IMR-90 (cell line): ENCODE results near the gene AGO3. TPM values are rescaled to one million over a fixed set of nuclear protein-coding genes. Genes with fewer than 3 reads are reported as not detected.
A peak's percentile ranks its signal among the peaks of the same experiment; 100 is the strongest.

Experiments
- ATAC-seq: fragments of 200-7000 bp; cut with Tn5 transposase; 2 replicates; pipeline ENCODE4 v1.9.1; 2020; ENCODE audit warnings: low read depth, mild to moderate bottlenecking, moderate library complexity
- BruUV-seq: library from RNA; stranded (reverse); fragments of 400-500 nt; replicated peaks from 2 replicates; lab custom pipeline; 2021; lab: Mats Ljungman, UMichigan
- CTCF ChIA-PET: fragments of 300-600 bp; formaldehyde crosslinking; extraction: SDS; loops from one replicate; lab custom pipeline; 2021; ENCODE audit warnings: antibody characterized with exemption; lab: Yijun Ruan, JAX
- POLR2A ChIA-PET: fragments of 300-600 bp; sonication (Branson Sonifier 250); formaldehyde crosslinking; loops from one replicate; lab custom pipeline; 2022; ENCODE audit warnings: antibody characterized with exemption; ENCODE audit not compliant: unreplicated experiment; lab: Charles Lee
- DNase-seq: peaks from one replicate; pipeline ENCODE4 v3.0.0; 2013
- H2AFZ ChIP-seq: replicated peaks from 2 replicates; pipeline ENCODE3; 2013; ENCODE audit warnings: low read length, mild to moderate bottlenecking; ENCODE audit not compliant: poor library complexity
- H2AK5ac ChIP-seq: 2 replicates; pipeline ENCODE4 v1.6.1; 2013; ENCODE audit warnings: low read depth, low read length, inconsistent platforms
- H2AK9ac ChIP-seq: replicated peaks from 2 replicates; pipeline ENCODE3; 2013; ENCODE audit warnings: mild to moderate bottlenecking, low read depth, low read length, moderate library complexity; ENCODE audit not compliant: poor library complexity
- H2BK120ac ChIP-seq: 2 replicates; pipeline ENCODE4 v1.6.1; 2013; ENCODE audit warnings: low read depth, low read length, inconsistent platforms
- H2BK15ac ChIP-seq: 3 replicates; pipeline ENCODE4 v1.6.1; 2013; ENCODE audit warnings: low read depth, low read length, inconsistent platforms
- H2BK20ac ChIP-seq: 2 replicates; pipeline ENCODE4 v1.6.1; 2013; ENCODE audit warnings: low read depth, mild to moderate bottlenecking, inconsistent platforms, low read length, moderate library complexity
- H2BK5ac ChIP-seq: 2 replicates; pipeline ENCODE4 v1.6.1; 2013; ENCODE audit warnings: mild to moderate bottlenecking, low read depth, low read length, inconsistent platforms; ENCODE audit not compliant: poor library complexity, severe bottlenecking
- H3K14ac ChIP-seq: replicated peaks from 2 replicates; pipeline ENCODE4 v1.6.1; 2013; ENCODE audit warnings: low read depth, low read length, inconsistent platforms
- H3K18ac ChIP-seq: 2 replicates; pipeline ENCODE4 v1.6.1; 2013; ENCODE audit warnings: low read depth, low read length, control low read depth
- H3K23ac ChIP-seq: 2 replicates; pipeline ENCODE4 v1.6.1; 2013; ENCODE audit warnings: low read depth, low read length, inconsistent platforms
- H3K27ac ChIP-seq: 2 replicates; pipeline ENCODE4 v1.5.1; 2013; ENCODE audit warnings: mild to moderate bottlenecking, control low read depth, low read length; ENCODE audit not compliant: insufficient read depth
- H3K27me3 ChIP-seq: 2 replicates; pipeline ENCODE4 v1.6.1; 2013; ENCODE audit warnings: low read length; ENCODE audit not compliant: control insufficient read depth, insufficient read depth
- H3K36me3 ChIP-seq: 2 replicates; pipeline ENCODE4 v1.6.1; 2013; ENCODE audit warnings: low read length, mixed read lengths; ENCODE audit not compliant: control insufficient read depth, insufficient read depth
- H3K4ac ChIP-seq: 2 replicates; pipeline ENCODE4 v1.6.1; 2013; ENCODE audit warnings: low read depth, low read length, inconsistent platforms
- H3K4me1 ChIP-seq: 2 replicates; pipeline ENCODE4 v1.6.1; 2013; ENCODE audit warnings: low read length, mixed read lengths; ENCODE audit not compliant: control insufficient read depth, insufficient read depth
- H3K4me2 ChIP-seq: 2 replicates; pipeline ENCODE4 v1.6.1; 2013; ENCODE audit warnings: low read depth, mild to moderate bottlenecking, control low read depth, low read length, moderate library complexity
- H3K4me3 ChIP-seq: 2 replicates; pipeline ENCODE4 v1.5.1; 2013; ENCODE audit warnings: low read depth, mild to moderate bottlenecking, control low read depth, low read length, moderate library complexity; ENCODE audit not compliant: insufficient read depth
- H3K56ac ChIP-seq: 2 replicates; pipeline ENCODE4 v1.6.1; 2013; ENCODE audit warnings: low read length, inconsistent platforms; ENCODE audit not compliant: insufficient read depth; ENCODE audit errors: extremely low read depth
- H3K79me1 ChIP-seq, 2 experiments: 2 replicates each; pipeline ENCODE4 v1.6.1; 2013; ENCODE audit warnings: low read length in 2 of 2, inconsistent platforms in 1 of 2, low read depth in 1 of 2
- H3K9ac ChIP-seq: 2 replicates; pipeline ENCODE4 v1.6.1; 2013; ENCODE audit warnings: low read depth, low read length, control low read depth
- H3K9me1 ChIP-seq: 2 replicates; pipeline ENCODE4 v1.6.1; 2013; ENCODE audit warnings: low read length, inconsistent platforms; ENCODE audit not compliant: insufficient read depth
- H3K9me3 ChIP-seq: 2 replicates; pipeline ENCODE4 v1.6.1; 2013; ENCODE audit warnings: low read length; ENCODE audit not compliant: control insufficient read depth, insufficient read depth
- H4K20me1 ChIP-seq: 2 replicates; pipeline ENCODE4 v1.6.1; 2013; ENCODE audit warnings: low read length, inconsistent platforms; ENCODE audit not compliant: insufficient read depth
- H4K5ac ChIP-seq: 2 replicates; pipeline ENCODE4 v1.6.1; 2013; ENCODE audit warnings: mild to moderate bottlenecking, low read depth, low read length, control low read depth
- H4K8ac ChIP-seq, 2 experiments: 2 replicates each; pipeline ENCODE4 v1.6.1; 2013; ENCODE audit warnings: low read depth in 2 of 2, low read length in 2 of 2, control low read depth in 1 of 2, inconsistent platforms in 1 of 2
- H4K91ac ChIP-seq: 2 replicates; pipeline ENCODE4 v1.6.1; 2013; ENCODE audit warnings: low read depth, low read length, inconsistent platforms; ENCODE audit not compliant: insufficient read depth
- BHLHE40 ChIP-seq: fragments of 150-350 bp; IDR thresholded peaks from 2 replicates; pipeline ENCODE4 v1.6.1; 2016; ENCODE audit warnings: mild to moderate bottlenecking, low read depth, low read length
- CEBPB ChIP-seq: IDR thresholded peaks from 2 replicates; pipeline ENCODE4 v1.6.1; 2012; ENCODE audit warnings: low read depth, low read length, improper control_type of control experiment
- CHD1 ChIP-seq: IDR thresholded peaks from 2 replicates; pipeline ENCODE4 v1.6.1; 2012; ENCODE audit warnings: low read depth, low read length, improper control_type of control experiment
- FOS ChIP-seq: fragments of 150-350 bp; IDR thresholded peaks from 2 replicates; pipeline ENCODE4 v1.6.1; 2016; ENCODE audit warnings: low read depth, low read length
- MAZ ChIP-seq: IDR thresholded peaks from 2 replicates; pipeline ENCODE4 v1.6.1; 2012; ENCODE audit warnings: low read depth, mild to moderate bottlenecking, low read length, improper control_type of control experiment, moderate library complexity, borderline replicate concordance
- MXI1 ChIP-seq: IDR thresholded peaks from 2 replicates; pipeline ENCODE4 v1.6.1; 2012; ENCODE audit warnings: low read depth, mild to moderate bottlenecking, low read length, moderate library complexity, borderline replicate concordance
- POLR2A ChIP-seq: IDR thresholded peaks from 2 replicates; pipeline ENCODE4 v1.6.1; 2012; ENCODE audit warnings: mild to moderate bottlenecking, low read depth, low read length
- RAD21 ChIP-seq: IDR thresholded peaks from 2 replicates; pipeline ENCODE4 v1.6.1; 2012; ENCODE audit warnings: low read length, improper control_type of control experiment
- RFX5 ChIP-seq: IDR thresholded peaks from 2 replicates; pipeline ENCODE4 v1.8.0; 2012; ENCODE audit warnings: low read depth, mild to moderate bottlenecking, low read length, moderate library complexity
- SMC3 ChIP-seq: fragments of 150-350 bp; IDR thresholded peaks from 2 replicates; pipeline ENCODE4 v1.6.1; 2016; ENCODE audit warnings: low read depth, mild to moderate bottlenecking, antibody characterized with exemption, low read length, moderate library complexity
- WGBS, 2 experiments: methylation state at CpG; one replicate each; pipeline versions ENCODE4 v1.1.5 to v1.1.7; 2013; ENCODE audit warnings: missing lambda C conversion rate in 2 of 2; ENCODE audit not compliant: insufficient read length in 1 of 2; ENCODE audit errors: extremely low coverage in 2 of 2; 5-methylcytosine and 5-hydroxymethylcytosine counted together
- dilution Hi-C: fragments of 300-500 bp; cut with HindIII; formaldehyde crosslinking; loops from one replicate; pipeline ENCODE4 v1.14.3; 2018; ENCODE audit warnings: low sequenced_read_pairs; ENCODE audit not compliant: unreplicated experiment
- in situ Hi-C: fragments of 300-500 bp; cut with MboI; formaldehyde crosslinking; loops from 3 replicates; pipeline ENCODE4 v1.14.3; 2019; ENCODE audit warnings: low sequenced_read_pairs, inconsistent platforms, mixed read lengths
- intact Hi-C: fragments of 100-400 bp; cut with micrococcal nuclease; formaldehyde crosslinking; loops from 2 replicates; pipeline ENCODE4 v1.10.0; 2022
- polyA plus RNA-seq, 3 experiments: library from polyadenylated mRNA; depleted of rRNA; stranded (reverse); fragments of >200 nt; gene quantifications; 2 replicates each; pipeline ENCODE4 v1.2.3, GENCODE V29; 2012; ENCODE audit warnings: low replicate concordance in 1 of 3
- total RNA-seq: library from RNA; depleted of rRNA; stranded (reverse); fragments of >200 nt; gene quantifications from 2 replicates; pipeline ENCODE4 v1.2.3, GENCODE V29; 2012
- TF ChIP-seq, protein P1 (sequence below): conservative IDR thresholded peaks from 2 replicates; pipeline ENCODE4 v1.5.1; 2012; ENCODE audit warnings: mild to moderate bottlenecking, low read depth, low read length, improper control_type of control experiment
- TF ChIP-seq, protein P2 (sequence below): fragments of 150-350 bp; IDR thresholded peaks from 2 replicates; pipeline ENCODE4 v1.6.1; 2017; ENCODE audit warnings: mild to moderate bottlenecking, antibody characterized with exemption, low read length, low read depth
- TF ChIP-seq, protein P3 (sequence below): fragments of 150-350 bp; IDR thresholded peaks from 2 replicates; pipeline ENCODE4 v1.6.1; 2016; ENCODE audit warnings: low read depth, mild to moderate bottlenecking, low read length, moderate library complexity, borderline replicate concordance

Gene AGO3
- total and polyA plus RNA-seq, 2 of the 4 experiments (the other 2 are of a cell fraction) = 8.9 to 25.6 TPM

DNA sequence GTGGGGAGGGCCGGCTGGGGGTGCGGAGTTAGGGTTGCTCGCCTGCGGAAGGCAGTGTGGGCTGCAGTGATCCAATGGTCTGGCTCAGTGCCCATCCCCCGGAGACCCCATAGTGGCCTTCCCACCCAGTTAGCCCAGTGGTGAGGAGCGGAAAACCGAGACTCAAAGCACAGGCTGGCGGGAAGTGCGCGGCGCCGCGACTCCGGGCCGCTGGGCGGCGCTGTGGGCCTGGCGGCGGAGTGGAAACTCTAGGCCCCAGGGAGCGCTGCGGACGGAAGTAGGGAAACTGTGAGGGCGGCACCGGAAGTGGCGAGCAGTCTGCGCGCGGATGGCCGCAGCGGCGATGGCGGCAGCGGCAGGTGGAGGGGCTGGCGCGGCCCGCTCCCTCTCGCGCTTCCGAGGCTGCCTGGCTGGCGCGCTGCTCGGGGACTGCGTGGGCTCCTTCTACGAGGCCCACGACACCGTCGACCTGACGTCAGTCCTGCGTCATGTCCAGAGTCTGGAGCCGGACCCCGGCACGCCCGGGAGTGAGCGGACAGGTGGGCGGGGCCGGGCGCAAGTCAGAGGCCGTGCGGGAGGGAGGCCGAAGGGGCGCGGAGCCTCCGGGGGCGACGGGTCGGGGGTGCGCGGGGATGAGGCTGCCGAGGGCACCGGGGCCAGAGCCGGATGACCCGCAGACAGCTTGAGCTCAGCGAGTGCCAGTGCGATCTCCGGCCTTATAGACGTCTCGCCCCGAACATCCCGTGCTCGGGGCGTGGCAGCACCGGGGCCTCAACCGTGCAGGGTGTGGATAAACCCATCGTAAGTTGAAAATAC is 157.9 kb downstream of the AGO3 start, which contains the start of gene ADPRS:
TSS of gene ADPRS (plus strand) at position 316 of the 816 bp plus-strand sequence. CDS start at position 329, 13 bp downstream.
- ChIA-PET POLR2A (no interaction called here), CTCF (no interaction called here)
- TF ChIP-seq SMC3 (peak; percentile 37), POLR2A (peak; percentile 85), CHD1 (no peak), MXI1 (peak; percentile 77; the same call in 1 of the 2 replicates), FOS (0 out of 2 replicates have a peak, but pooled peaks have one; percentile 7), RFX5 (no peak), MAZ (peak; percentile 86), CEBPB (no peak), RAD21 (peak; percentile 42), BHLHE40 (no peak)
- TF ChIP-seq, protein P1, sequence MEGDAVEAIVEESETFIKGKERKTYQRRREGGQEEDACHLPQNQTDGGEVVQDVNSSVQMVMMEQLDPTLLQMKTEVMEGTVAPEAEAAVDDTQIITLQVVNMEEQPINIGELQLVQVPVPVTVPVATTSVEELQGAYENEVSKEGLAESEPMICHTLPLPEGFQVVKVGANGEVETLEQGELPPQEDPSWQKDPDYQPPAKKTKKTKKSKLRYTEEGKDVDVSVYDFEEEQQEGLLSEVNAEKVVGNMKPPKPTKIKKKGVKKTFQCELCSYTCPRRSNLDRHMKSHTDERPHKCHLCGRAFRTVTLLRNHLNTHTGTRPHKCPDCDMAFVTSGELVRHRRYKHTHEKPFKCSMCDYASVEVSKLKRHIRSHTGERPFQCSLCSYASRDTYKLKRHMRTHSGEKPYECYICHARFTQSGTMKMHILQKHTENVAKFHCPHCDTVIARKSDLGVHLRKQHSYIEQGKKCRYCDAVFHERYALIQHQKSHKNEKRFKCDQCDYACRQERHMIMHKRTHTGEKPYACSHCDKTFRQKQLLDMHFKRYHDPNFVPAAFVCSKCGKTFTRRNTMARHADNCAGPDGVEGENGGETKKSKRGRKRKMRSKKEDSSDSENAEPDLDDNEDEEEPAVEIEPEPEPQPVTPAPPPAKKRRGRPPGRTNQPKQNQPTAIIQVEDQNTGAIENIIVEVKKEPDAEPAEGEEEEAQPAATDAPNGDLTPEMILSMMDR = peak; percentile 97
- TF ChIP-seq, protein P2, sequence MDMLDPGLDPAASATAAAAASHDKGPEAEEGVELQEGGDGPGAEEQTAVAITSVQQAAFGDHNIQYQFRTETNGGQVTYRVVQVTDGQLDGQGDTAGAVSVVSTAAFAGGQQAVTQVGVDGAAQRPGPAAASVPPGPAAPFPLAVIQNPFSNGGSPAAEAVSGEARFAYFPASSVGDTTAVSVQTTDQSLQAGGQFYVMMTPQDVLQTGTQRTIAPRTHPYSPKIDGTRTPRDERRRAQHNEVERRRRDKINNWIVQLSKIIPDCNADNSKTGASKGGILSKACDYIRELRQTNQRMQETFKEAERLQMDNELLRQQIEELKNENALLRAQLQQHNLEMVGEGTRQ = no peak
- TF ChIP-seq, protein P3, sequence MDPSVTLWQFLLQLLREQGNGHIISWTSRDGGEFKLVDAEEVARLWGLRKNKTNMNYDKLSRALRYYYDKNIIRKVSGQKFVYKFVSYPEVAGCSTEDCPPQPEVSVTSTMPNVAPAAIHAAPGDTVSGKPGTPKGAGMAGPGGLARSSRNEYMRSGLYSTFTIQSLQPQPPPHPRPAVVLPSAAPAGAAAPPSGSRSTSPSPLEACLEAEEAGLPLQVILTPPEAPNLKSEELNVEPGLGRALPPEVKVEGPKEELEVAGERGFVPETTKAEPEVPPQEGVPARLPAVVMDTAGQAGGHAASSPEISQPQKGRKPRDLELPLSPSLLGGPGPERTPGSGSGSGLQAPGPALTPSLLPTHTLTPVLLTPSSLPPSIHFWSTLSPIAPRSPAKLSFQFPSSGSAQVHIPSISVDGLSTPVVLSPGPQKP = 0 out of 2 replicates have a peak, but pooled peaks have one; percentile 80

More for the DNA sequence above, 157.9 kb downstream of the AGO3 start, which contains the start of gene ADPRS:
- peak; percentile 89 for DNase-seq
- H2AFZ ChIP-seq = peak within 1 kb of the TSS; percentile 100
- peak within 1 kb of the TSS; percentile 74 for H3K27ac ChIP-seq
- peak within 1 kb of the TSS; percentile 89 for H4K91ac ChIP-seq
- H3K4me1 ChIP-seq = peaks cover 2% of the 10 kb centered on the region; the same call in 1 of the 2 replicates
- peak within 1 kb of the TSS; percentile 99 for H4K5ac ChIP-seq
- intact Hi-C loops = loop anchor here (1.0 to 10.0 kb wide), 2 partner anchors 154 to 205 kb away; partner anchors contain the start of genes AGO1 and AGO3
- H3K4ac ChIP-seq = peak within 1 kb of the TSS; percentile 94
- H3K36me3 ChIP-seq = peaks cover 23% of the 10 kb centered on the region
- dilution Hi-C loops = no loop called here
- peaks cover 37 to 47% of the 10 kb centered on the region in 2 experiments for H3K79me1 ChIP-seq
- in situ Hi-C loops = no loop called here
- H3K4me2 ChIP-seq = peak within 1 kb of the TSS; percentile 99
- no TSS peak for BruUV-seq
- H3K23ac ChIP-seq = peak within 1 kb of the TSS; percentile 89
- no peaks in the 10 kb centered on the region for H3K9me3 ChIP-seq
- H2AK5ac ChIP-seq = peak within 1 kb of the TSS; percentile 81
- H2BK120ac ChIP-seq = peak within 1 kb of the TSS; percentile 81
- H4K20me1 ChIP-seq = peaks cover 7% of the 10 kb centered on the region; the same call in 1 of the 2 replicates
- H3K9me1 ChIP-seq = peaks cover 8% of the 10 kb centered on the region; the same call in 1 of the 2 replicates
- ATAC-seq = peak; percentile 91
- H2BK20ac ChIP-seq = no peak within 1 kb of the TSS
- H2AK9ac ChIP-seq = peak within 1 kb of the TSS; percentile 99
- WGBS, 2 experiments = 0% methylated on average over 77 of the region's 84 CpGs; no CpG with 5 or more reads in 1 of the 2 experiments
- peak within 1 kb of the TSS; percentile 82 for H3K56ac ChIP-seq
- peak within 1 kb of the TSS; percentile 75 for H3K4me3 ChIP-seq
- H2BK15ac ChIP-seq = no peak within 1 kb of the TSS
- peak within 1 kb of the TSS; percentile 69 for H3K18ac ChIP-seq
- H3K27me3 ChIP-seq = no peaks in the 10 kb centered on the region
- H2BK5ac ChIP-seq = peak within 1 kb of the TSS; percentile 76
- H3K9ac ChIP-seq = peak within 1 kb of the TSS; percentile 86
- peak within 1 kb of the TSS; percentile 97 to 99 for H4K8ac ChIP-seq
- H3K14ac ChIP-seq = peak within 1 kb of the TSS; percentile 99
